Glutamatergic neuron (in vitro differentiated cells): ENCODE measurements around the gene DOK3. TPM values are rescaled to one million over a fixed set of nuclear protein-coding genes. Genes with fewer than 3 reads are reported as not detected.

Experiments
- DNase-seq: peaks from one replicate; pipeline ENCODE4 v3.0.0; 2022
- H3K27ac Mint-ChIP-seq: one replicate; pipeline ENCODE4 v1.8.0; 2020; ENCODE audit warnings: mild to moderate bottlenecking, mixed read lengths, inconsistent platforms; ENCODE audit not compliant: unreplicated experiment
- H3K27me3 Mint-ChIP-seq: one replicate; pipeline ENCODE4 v1.8.0; 2020; ENCODE audit warnings: mild to moderate bottlenecking, moderate library complexity, mixed read lengths, inconsistent platforms; ENCODE audit not compliant: unreplicated experiment
- H3K36me3 Mint-ChIP-seq: one replicate; pipeline ENCODE4 v1.8.0; 2020; ENCODE audit warnings: mild to moderate bottlenecking, mixed read lengths, inconsistent platforms; ENCODE audit not compliant: unreplicated experiment
- H3K4me1 Mint-ChIP-seq: one replicate; pipeline ENCODE4 v1.8.0; 2020; ENCODE audit warnings: mild to moderate bottlenecking, low read depth, mixed read lengths, inconsistent platforms; ENCODE audit not compliant: unreplicated experiment
- H3K4me3 Mint-ChIP-seq: one replicate; pipeline ENCODE4 v1.8.0; 2020; ENCODE audit warnings: mild to moderate bottlenecking, mixed read lengths, inconsistent platforms; ENCODE audit not compliant: unreplicated experiment
- H3K9me3 Mint-ChIP-seq: one replicate; pipeline ENCODE4 v1.8.0; 2020; ENCODE audit warnings: mild to moderate bottlenecking, moderate library complexity, mixed read lengths, inconsistent platforms; ENCODE audit not compliant: unreplicated experiment
- total RNA-seq: library from RNA; stranded (reverse); fragmentation: NEBNext Ultra II Directional; extraction: Animal tissue kit (Norgen Biotek cat#: 25700); gene quantifications from one replicate; pipeline ENCODE4 v1.2.1, GENCODE V29; 2021; ENCODE audit not compliant: unreplicated experiment
- TF ChIP-seq, protein P1 (sequence below): fragments of 200-600 bp; sonication (generic); IDR thresholded peaks from one replicate; pipeline ENCODE4 v1.5.0; 2021; ENCODE audit not compliant: partially characterized antibody, unreplicated experiment

DOK3 gene
- total RNA-seq, 1 donor from 2014 or later, result 29.2 TPM

GRCh38 chr5:177507165-177507564 is 2.5 kb downstream of the DOK3 start:
- Mint-ChIP-seq H3K4me1 (peaks cover 14% of the 10 kb centered on the region), H3K4me3 (no peak overlapping the region), H3K9me3 (peaks cover 13% of the 10 kb centered on the region), H3K27me3 (peaks cover 10% of the 10 kb centered on the region), H3K36me3 (no peaks in the 10 kb centered on the region), H3K27ac (no peak overlapping the region)
- TF ChIP-seq, protein P1, sequence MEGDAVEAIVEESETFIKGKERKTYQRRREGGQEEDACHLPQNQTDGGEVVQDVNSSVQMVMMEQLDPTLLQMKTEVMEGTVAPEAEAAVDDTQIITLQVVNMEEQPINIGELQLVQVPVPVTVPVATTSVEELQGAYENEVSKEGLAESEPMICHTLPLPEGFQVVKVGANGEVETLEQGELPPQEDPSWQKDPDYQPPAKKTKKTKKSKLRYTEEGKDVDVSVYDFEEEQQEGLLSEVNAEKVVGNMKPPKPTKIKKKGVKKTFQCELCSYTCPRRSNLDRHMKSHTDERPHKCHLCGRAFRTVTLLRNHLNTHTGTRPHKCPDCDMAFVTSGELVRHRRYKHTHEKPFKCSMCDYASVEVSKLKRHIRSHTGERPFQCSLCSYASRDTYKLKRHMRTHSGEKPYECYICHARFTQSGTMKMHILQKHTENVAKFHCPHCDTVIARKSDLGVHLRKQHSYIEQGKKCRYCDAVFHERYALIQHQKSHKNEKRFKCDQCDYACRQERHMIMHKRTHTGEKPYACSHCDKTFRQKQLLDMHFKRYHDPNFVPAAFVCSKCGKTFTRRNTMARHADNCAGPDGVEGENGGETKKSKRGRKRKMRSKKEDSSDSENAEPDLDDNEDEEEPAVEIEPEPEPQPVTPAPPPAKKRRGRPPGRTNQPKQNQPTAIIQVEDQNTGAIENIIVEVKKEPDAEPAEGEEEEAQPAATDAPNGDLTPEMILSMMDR, result peak; percentile 35
- DNase-seq, result no peak

DNA sequence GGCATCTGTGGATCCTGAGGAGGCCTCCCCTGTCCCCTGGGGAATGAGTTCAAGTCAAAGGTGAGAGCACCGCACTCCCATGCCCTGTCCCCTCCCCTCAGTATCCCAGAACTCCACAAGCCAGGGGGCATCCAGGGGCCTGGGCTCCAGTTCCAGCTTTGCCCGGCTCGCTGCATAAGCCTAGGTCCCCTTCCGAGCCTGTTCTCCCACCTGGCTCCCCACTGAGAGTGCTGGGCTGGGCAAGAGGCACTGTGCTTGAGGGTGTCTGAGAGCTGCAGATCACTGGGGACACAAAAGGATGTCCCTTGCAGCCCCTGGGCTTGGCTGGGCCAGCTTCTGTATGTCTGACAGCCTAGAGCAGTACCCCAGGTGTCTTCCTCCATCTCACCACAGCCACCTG is 4.6 kb downstream of the DOK3 start:
- Mint-ChIP-seq H3K4me1 (peaks cover 28% of the 10 kb centered on the region), H3K27ac (no peak overlapping the region), H3K9me3 (peaks cover 14% of the 10 kb centered on the region), H3K36me3 (no peaks in the 10 kb centered on the region), H3K4me3 (no peak overlapping the region), H3K27me3 (peaks cover 16% of the 10 kb centered on the region)
- TF ChIP-seq, protein P1, result no peak
- no peak for DNase-seq

DNA sequence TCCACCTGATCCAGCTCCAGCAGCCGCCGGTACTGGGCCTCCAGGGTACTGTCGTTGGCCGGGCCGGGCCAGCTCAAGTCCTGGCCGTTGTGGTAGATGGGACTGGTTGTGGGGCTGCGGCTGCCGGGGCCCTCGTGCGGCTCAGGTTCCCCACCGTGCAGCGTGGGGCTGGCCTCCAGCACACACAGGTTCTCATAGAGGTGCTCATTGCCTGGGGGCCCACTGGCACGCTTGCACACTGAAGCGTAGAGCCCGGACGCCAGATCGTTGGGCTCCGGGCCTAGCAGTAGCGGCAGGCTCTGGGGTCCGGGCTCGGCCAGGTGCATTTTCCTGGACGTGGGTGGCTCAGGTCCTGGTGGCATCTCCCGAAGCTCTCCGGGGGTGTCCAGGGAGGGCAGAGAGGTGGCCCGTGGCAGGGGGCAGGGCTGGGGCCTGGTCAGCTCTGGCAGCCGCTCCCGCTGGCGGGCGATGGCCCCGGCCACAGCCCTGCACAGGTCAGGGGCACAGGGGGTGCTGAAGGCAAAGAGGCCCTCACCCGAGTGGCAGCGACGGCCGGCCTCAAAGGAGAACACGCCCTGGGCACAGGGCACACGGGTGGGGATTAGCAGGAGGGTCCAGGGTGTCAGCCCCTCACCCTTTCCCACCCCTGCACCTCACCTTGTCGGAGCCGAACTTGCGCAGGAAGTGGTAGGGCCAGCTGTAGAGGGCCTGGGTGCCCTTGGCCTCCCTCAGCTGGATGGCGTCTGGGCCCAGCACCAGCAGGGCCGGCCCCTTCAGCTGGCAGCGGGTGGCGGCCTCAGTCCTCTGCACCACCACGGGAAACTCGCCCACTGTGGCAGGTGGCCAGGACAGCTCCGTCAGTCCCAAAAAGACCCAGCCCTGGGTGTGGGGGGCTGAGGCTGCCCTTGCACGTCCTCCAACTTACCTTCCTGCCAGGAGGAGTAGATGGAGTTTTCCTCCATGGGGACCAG is 5.3 kb downstream of the DOK3 start:
- Mint-ChIP-seq H3K36me3 (no peaks in the 10 kb centered on the region), H3K27ac (no peak overlapping the region), H3K4me3 (no peak overlapping the region), H3K4me1 (peaks cover 32% of the 10 kb centered on the region), H3K9me3 (peaks cover 16% of the 10 kb centered on the region), H3K27me3 (peaks cover 17% of the 10 kb centered on the region)
- no peak for DNase-seq
- TF ChIP-seq, protein P1, result no peak

DNA sequence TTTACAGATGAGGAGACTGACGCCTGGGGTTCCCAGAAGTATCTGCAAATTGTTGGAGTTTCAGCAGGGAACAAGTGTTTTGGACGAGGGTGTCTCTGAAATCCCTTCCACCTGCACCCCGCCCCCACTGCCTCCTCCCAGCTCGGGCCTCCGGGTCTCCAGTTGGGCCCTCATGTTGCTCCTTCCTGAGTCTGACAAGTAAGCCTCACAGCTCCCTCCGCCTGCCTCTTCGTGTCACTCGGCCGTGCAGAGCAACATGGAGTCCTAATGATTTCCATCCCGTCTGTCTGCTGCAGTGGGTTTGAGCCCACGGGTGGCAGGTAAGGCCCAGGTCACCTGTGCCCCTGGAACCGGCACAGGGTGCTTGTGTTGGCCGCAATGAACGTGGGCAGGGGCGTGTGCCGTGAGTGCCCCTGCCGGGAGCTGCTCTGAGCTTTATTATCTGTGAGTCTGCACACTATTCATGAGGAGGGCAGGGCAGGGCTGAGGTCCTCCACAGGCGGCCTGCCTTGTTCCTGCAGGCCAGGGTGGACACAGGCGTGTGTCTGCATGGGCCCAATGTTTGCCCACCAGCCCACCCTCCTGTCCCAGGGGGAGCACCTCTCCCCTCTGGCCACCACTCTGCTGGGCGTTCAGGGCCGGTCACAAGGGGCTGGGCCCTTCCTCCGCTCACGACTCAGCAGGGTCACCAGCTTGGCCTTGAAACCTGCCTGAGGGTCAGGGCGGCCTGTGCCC is 6.1 kb downstream of the DOK3 start:
- H3K4me1 Mint-ChIP-seq, result peaks cover 34% of the 10 kb centered on the region
- TF ChIP-seq, protein P1, result no peak
- no peak overlapping the region for H3K4me3 Mint-ChIP-seq
- peak overlapping the region; percentile 35 for H3K27ac Mint-ChIP-seq
- DNase-seq, result no peak
- H3K36me3 Mint-ChIP-seq, result no peaks in the 10 kb centered on the region
- peaks cover 22% of the 10 kb centered on the region for H3K27me3 Mint-ChIP-seq
- H3K9me3 Mint-ChIP-seq, result peaks cover 20% of the 10 kb centered on the region

- Mint-ChIP-seq H3K9me3 (peaks cover 20% of the 10 kb centered on the region), H3K27ac (peak overlapping the region; percentile 95), H3K27me3 (peaks cover 22% of the 10 kb centered on the region), H3K4me1 (peaks cover 38% of the 10 kb centered on the region), H3K4me3 (peak overlapping the region; percentile 60), H3K36me3 (no peaks in the 10 kb centered on the region)
- no peak for DNase-seq
- TF ChIP-seq, protein P1, result no peak
Measured at GRCh38 chr5:177502886-177503285, 6.7 kb downstream of the DOK3 start.
